HG03575 (cell line): ENCODE measurements around the gene BNIP5.

Experiments
- ATAC-seq: cut with Tn5 transposase; IDR thresholded peaks from one replicate; pipeline ENCODE4 v1.9.1; 2021; ENCODE audit not compliant: unreplicated experiment, insufficient number of reproducible peaks, low FRiP score; ENCODE audit errors: extremely low read depth

BNIP5 gene

GRCh38 chr6:36280467-36280866 is 56.2 kb downstream of the BNIP5 start:
- no peak for ATAC-seq

GRCh38 chr6:36277946-36278470 is 58.7 kb downstream of the BNIP5 start:
- no peak for ATAC-seq

GRCh38 chr6:36276581-36277536 is 59.8 kb downstream of the BNIP5 start:
- ATAC-seq = no peak

- no peak for ATAC-seq
Measured at GRCh38 chr6:36273802-36274514, 62.7 kb downstream of the BNIP5 start.

- no peak for ATAC-seq
Measured at GRCh38 chr6:36273067-36273466, 63.6 kb downstream of the BNIP5 start.

- ATAC-seq = no peak
Measured at GRCh38 chr6:36272234-36272633, 64.5 kb downstream of the BNIP5 start.

- ATAC-seq = no peak
Measured at GRCh38 chr6:36269834-36270705, 66.6 kb downstream of the BNIP5 start, which contains the start of gene PNPLA1. PNPLA1 (plus strand) TSS chr6:36270060; CDS start chr6:36270460, 400 bp downstream.

GRCh38 chr6:36268478-36269275 is 68.0 kb downstream of the BNIP5 start:
- ATAC-seq = no peak

- ATAC-seq = no peak
Measured at GRCh38 chr6:36267731-36268477, 68.8 kb downstream of the BNIP5 start.

- ATAC-seq = no peak
Measured at GRCh38 chr6:36266913-36267644, 69.6 kb downstream of the BNIP5 start.
